B cell (primary cell): ENCODE results near the gene FTCD. TPM values are rescaled to one million over a fixed set of nuclear protein-coding genes. Genes with fewer than 3 reads are reported as not detected.

Experiments used
- ATAC-seq: fragments of 200-7000 bp; cut with Tn5 transposase; one replicate; pipeline ENCODE4 v1.10.0; 2021; ENCODE audit warnings: low read depth, mild to moderate bottlenecking, moderate number of reproducible peaks, moderate library complexity
- CTCF ChIA-PET: fragments of 350-600 bp; sonication (Branson Sonifier 250); formaldehyde crosslinking; loops from one replicate; lab custom pipeline; 2021; ENCODE audit warnings: antibody characterized with exemption, inconsistent platforms; lab: Charles Lee
- POLR2A ChIA-PET: fragments of 350-600 bp; sonication (Branson Sonifier 250); formaldehyde crosslinking; loops from one replicate; lab custom pipeline; 2021; ENCODE audit warnings: antibody characterized with exemption; lab: Charles Lee
- DNase-seq: peaks from one replicate; pipeline ENCODE4 v3.0.0; 2013
- H2AFZ ChIP-seq: 2 replicates; pipeline ENCODE4 v1.6.1; 2012; ENCODE audit warnings: mild to moderate bottlenecking, low read depth, low read length; ENCODE audit not compliant: insufficient read depth, poor library complexity, severe bottlenecking
- H3K27ac ChIP-seq, 2 donors: 1 replicate in 1 of 2; 2 replicates in 1 of 2; pipeline ENCODE4 v1.5.1; 2012 to 2013; ENCODE audit warnings: low read length in 2 of 2, mild to moderate bottlenecking in 2 of 2, moderate library complexity in 1 of 2
- H3K27me3 ChIP-seq, 4 experiments: fragments of 200-600 bp in 1 of 4; sonication (generic) in 1 of 4; replicated peaks in 1 of 4; 1 replicate in 2 of 4; 2 replicates in 2 of 4; pipeline versions ENCODE4 v1.6.1 to v1.7.0; 2013 to 2016; ENCODE audit warnings: low read length in 3 of 4, mild to moderate bottlenecking in 2 of 4, mixed read lengths in 1 of 4, moderate library complexity in 1 of 4; ENCODE audit not compliant: insufficient read depth in 4 of 4, control insufficient read depth in 3 of 4; ENCODE audit errors: control extremely low read depth in 1 of 4
- H3K36me3 ChIP-seq, 2 experiments: replicated peaks in 1 of 2; 1 replicate in 1 of 2; 2 replicates in 1 of 2; pipeline versions ENCODE4 v1.6.1 to v1.7.1; 2013; ENCODE audit warnings: low read length in 1 of 2; ENCODE audit not compliant: insufficient read depth in 2 of 2, control insufficient read depth in 1 of 2; ENCODE audit errors: control extremely low read depth in 1 of 2, extremely low read depth in 1 of 2
- H3K4me1 ChIP-seq, 2 donors: fragments of 200-600 bp in 1 of 2; sonication (generic) in 1 of 2; 1 replicate in 1 of 2; 2 replicates in 1 of 2; pipeline versions ENCODE4 v1.5.1 to v1.6.1; 2013 to 2017; ENCODE audit warnings: low read length in 2 of 2; ENCODE audit not compliant: control insufficient read depth in 2 of 2, insufficient read depth in 2 of 2
- H3K4me2 ChIP-seq: replicated peaks from 2 replicates; pipeline ENCODE3; 2012; ENCODE audit warnings: mild to moderate bottlenecking, low read depth, low read length; ENCODE audit not compliant: poor library complexity, severe bottlenecking
- H3K4me3 ChIP-seq, 5 experiments: fragments of 200-600 bp in 1 of 5; sonication (generic) in 1 of 5; 1 replicate in 3 of 5; 2 replicates in 2 of 5; pipeline versions ENCODE4 v1.5.1 to v1.7.0; 2011 to 2016; ENCODE audit warnings: low read length in 4 of 5, mild to moderate bottlenecking in 4 of 5, low read depth in 2 of 5, control low read depth in 1 of 5, moderate library complexity in 1 of 5; ENCODE audit not compliant: insufficient read depth in 1 of 5; ENCODE audit errors: control extremely low read depth in 1 of 5, extremely low read depth in 1 of 5
- H3K79me2 ChIP-seq: fragments of 200-600 bp; sonication (generic); one replicate; pipeline ENCODE4 v1.6.0; 2016; ENCODE audit warnings: low read length; ENCODE audit not compliant: control insufficient read depth, insufficient read depth
- H3K9ac ChIP-seq: fragments of 200-600 bp; sonication (generic); 2 replicates; pipeline ENCODE4 v1.6.1; 2017; ENCODE audit warnings: mild to moderate bottlenecking, low read length, moderate library complexity
- H3K9me3 ChIP-seq, 3 donors: one replicate each; pipeline versions ENCODE4 v1.6.1 to v1.7.1; 2013; ENCODE audit warnings: low read length in 2 of 3; ENCODE audit not compliant: control insufficient read depth in 2 of 3, insufficient read depth in 1 of 3; ENCODE audit errors: control extremely low read depth in 1 of 3
- H4K20me1 ChIP-seq: 2 replicates; pipeline ENCODE4 v1.6.0; 2012; ENCODE audit warnings: mild to moderate bottlenecking, low read length; ENCODE audit not compliant: insufficient read depth, control insufficient read depth, poor library complexity, severe bottlenecking
- H3K27ac Mint-ChIP-seq: one replicate; pipeline ENCODE4 v1.8.0; 2021; ENCODE audit warnings: mixed read lengths
- H3K27me3 Mint-ChIP-seq: one replicate; pipeline ENCODE4 v1.8.0; 2021; ENCODE audit warnings: mixed read lengths
- H3K4me1 Mint-ChIP-seq: one replicate; pipeline ENCODE4 v1.8.0; 2021; ENCODE audit warnings: mixed read lengths
- H3K4me3 Mint-ChIP-seq: one replicate; pipeline ENCODE4 v1.8.0; 2021; ENCODE audit warnings: mixed read lengths
- H3K9me3 Mint-ChIP-seq: one replicate; pipeline ENCODE4 v1.8.0; 2022; ENCODE audit warnings: mixed read lengths; ENCODE audit not compliant: insufficient read depth
- EZH2 ChIP-seq: IDR thresholded peaks from 2 replicates; pipeline ENCODE4 v1.6.1; 2012; ENCODE audit warnings: borderline replicate concordance, low read depth, mild to moderate bottlenecking, moderate library complexity, low read length; ENCODE audit not compliant: insufficient read depth, poor library complexity, severe bottlenecking
- WGBS: methylation state at CpG from one replicate; pipeline ENCODE4 v1.1.5; 2013; ENCODE audit warnings: missing lambda C conversion rate; ENCODE audit not compliant: insufficient coverage; 5-methylcytosine and 5-hydroxymethylcytosine counted together
- intact Hi-C: fragments of 100-400 bp; cut with micrococcal nuclease; formaldehyde crosslinking; loops from one replicate; pipeline ENCODE4 v1.10.0; 2022
- polyA plus RNA-seq: library from polyadenylated mRNA; depleted of rRNA; stranded (reverse); fragments of >200 nt; gene quantifications from 2 replicates; pipeline ENCODE4 v1.2.3, GENCODE V29; 2012
- total RNA-seq, 2 donors: library from RNA; stranded (reverse); fragments of 120-200 nt in 1 of 2; gene quantifications; 1 replicate in 1 of 2; 2 replicates in 1 of 2; pipeline versions ENCODE4 v1.2.3 to v1.2.4, GENCODE V29; 2013 to 2022
- TF ChIP-seq, protein P1 (sequence below): fragments of 200-600 bp; IDR thresholded peaks from one replicate; pipeline ENCODE4 v1.8.0; 2022; ENCODE audit warnings: antibody characterized with exemption, mild to moderate bottlenecking

The FTCD gene
- total and polyA plus RNA-seq, 2 donors (not counting 1 experiment from before 2014, with no cell fraction given): 0.22 to 0.39 TPM

DNA sequence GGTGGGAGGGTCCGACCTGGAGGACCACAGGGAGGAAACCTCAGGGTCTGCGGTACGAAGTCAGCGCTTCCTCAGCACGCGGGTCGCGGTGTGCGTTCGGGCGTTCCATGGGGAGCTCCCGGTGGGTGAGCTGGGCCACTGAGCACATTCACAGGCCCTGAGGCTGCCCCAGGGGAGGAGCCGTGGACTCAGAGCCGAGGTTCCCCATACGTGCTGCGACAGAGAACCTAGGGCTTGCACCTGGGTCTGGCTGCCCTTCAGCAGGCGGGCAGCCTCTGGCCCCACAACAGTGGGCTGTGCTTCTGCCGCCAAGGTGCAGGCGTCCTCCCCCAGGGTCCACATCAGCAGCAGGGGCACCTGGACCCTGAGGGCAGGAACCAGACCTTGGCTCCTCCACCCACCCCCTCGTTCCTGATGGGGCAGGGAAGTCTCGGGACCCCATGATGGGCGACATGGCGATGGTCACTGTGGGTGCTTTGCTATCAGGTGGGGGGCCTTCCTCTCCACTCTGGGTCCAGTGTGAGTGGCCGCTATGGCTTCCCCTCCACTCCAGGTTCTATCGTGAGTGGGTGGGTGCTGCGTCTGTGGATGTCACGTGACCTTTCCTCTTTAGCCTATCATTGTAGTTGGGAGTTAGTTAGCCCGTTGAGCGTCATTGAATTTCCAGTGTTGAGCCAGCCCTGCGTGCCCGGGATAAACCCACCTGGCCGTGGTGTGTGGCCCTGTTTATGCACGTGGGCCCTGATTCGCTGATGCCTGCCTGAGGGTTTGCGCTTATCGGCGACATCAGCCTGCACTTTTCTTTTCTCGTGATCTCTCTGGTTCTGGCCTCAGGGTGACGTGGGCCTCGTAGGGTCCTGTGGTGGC, 27.9 kb downstream of the FTCD start:
- Mint-ChIP-seq H3K27me3 (no peaks in the 10 kb centered on the region), H3K9me3 (no peaks in the 10 kb centered on the region), H3K27ac (no peak overlapping the region), H3K4me1 (no peaks in the 10 kb centered on the region), H3K4me3 (no peak overlapping the region)
- no peak for DNase-seq
- WGBS: 72% methylated on average over 38 of the region's 40 CpGs
- no peaks in the 10 kb centered on the region for H3K36me3 ChIP-seq
- no peaks in the 10 kb centered on the region for H4K20me1 ChIP-seq
- no peak overlapping the region for H2AFZ ChIP-seq
- no peaks in the 10 kb centered on the region for H3K79me2 ChIP-seq
- ChIA-PET POLR2A (no interaction called here), CTCF (no interaction called here)
- no peak overlapping the region for H3K4me3 ChIP-seq
- H3K9me3 ChIP-seq: peaks cover 0 to 6% (median 0%) of the 10 kb centered on the region in 3 donors
- no peak overlapping the region for H3K27ac ChIP-seq
- TF ChIP-seq EZH2: no peak
- TF ChIP-seq, protein P1, sequence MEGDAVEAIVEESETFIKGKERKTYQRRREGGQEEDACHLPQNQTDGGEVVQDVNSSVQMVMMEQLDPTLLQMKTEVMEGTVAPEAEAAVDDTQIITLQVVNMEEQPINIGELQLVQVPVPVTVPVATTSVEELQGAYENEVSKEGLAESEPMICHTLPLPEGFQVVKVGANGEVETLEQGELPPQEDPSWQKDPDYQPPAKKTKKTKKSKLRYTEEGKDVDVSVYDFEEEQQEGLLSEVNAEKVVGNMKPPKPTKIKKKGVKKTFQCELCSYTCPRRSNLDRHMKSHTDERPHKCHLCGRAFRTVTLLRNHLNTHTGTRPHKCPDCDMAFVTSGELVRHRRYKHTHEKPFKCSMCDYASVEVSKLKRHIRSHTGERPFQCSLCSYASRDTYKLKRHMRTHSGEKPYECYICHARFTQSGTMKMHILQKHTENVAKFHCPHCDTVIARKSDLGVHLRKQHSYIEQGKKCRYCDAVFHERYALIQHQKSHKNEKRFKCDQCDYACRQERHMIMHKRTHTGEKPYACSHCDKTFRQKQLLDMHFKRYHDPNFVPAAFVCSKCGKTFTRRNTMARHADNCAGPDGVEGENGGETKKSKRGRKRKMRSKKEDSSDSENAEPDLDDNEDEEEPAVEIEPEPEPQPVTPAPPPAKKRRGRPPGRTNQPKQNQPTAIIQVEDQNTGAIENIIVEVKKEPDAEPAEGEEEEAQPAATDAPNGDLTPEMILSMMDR: no peak
- no peak for ATAC-seq
- intact Hi-C loops: no loop called here
- H3K27me3 ChIP-seq: no peaks in the 10 kb centered on the region
- H3K4me2 ChIP-seq: no peak overlapping the region
- H3K9ac ChIP-seq: no peak overlapping the region
- H3K4me1 ChIP-seq: no peaks in the 10 kb centered on the region
